UCSD-AML1 (cell line): ENCODE results near the gene HNRNPC.
"Not testable (repeated sequence)": the region's sequence is repeated elsewhere in the genome, so short reads cannot be mapped to it uniquely, and the experiment has no call there.

Experiments used
- DNase-seq: peaks from one replicate; lab custom pipeline; 2025; ENCODE audit not compliant: unreplicated experiment; lab: John Stamatoyannopoulos, UW

Gene HNRNPC

GRCh38 chr14:21248338-21248737 lies 20.9 kb downstream of the HNRNPC start:
- no peak for DNase-seq

- no peak for DNase-seq
These were observed 23.4 kb downstream of the HNRNPC start for GRCh38 chr14:21245813-21246212.

- no peak for DNase-seq
These were observed 24.7 kb downstream of the HNRNPC start for GRCh38 chr14:21244544-21244943.

GRCh38 chr14:21241218-21241819 lies 27.9 kb downstream of the HNRNPC start:
- no peak for DNase-seq

- DNase-seq = no peak
These were observed 28.8 kb downstream of the HNRNPC start for GRCh38 chr14:21240417-21240816.

- DNase-seq = no peak
These were observed 30.3 kb downstream of the HNRNPC start for GRCh38 chr14:21238823-21239518.

GRCh38 chr14:21236948-21237797 lies 32.1 kb downstream of the HNRNPC start:
- no peak for DNase-seq

- no peak for DNase-seq
These were observed 35.1 kb downstream of the HNRNPC start for GRCh38 chr14:21234112-21234511.

GRCh38 chr14:21233457-21234076 lies 35.7 kb downstream of the HNRNPC start:
- DNase-seq = no peak

GRCh38 chr14:21231020-21231652 lies 38.1 kb downstream of the HNRNPC start:
- DNase-seq = no peak

- DNase-seq = no peak
These were observed 39.4 kb downstream of the HNRNPC start for GRCh38 chr14:21229821-21230220.

GRCh38 chr14:21227981-21228380 lies 41.3 kb downstream of the HNRNPC start:
- no peak for DNase-seq

- DNase-seq = no peak
These were observed 42.1 kb downstream of the HNRNPC start for GRCh38 chr14:21227150-21227549.

GRCh38 chr14:21226467-21226866 lies 42.8 kb downstream of the HNRNPC start:
- no peak for DNase-seq

GRCh38 chr14:21225164-21225563 lies 44.1 kb downstream of the HNRNPC start:
- not testable (repeated sequence) for DNase-seq

GRCh38 chr14:21220874-21221477 lies 48.3 kb downstream of the HNRNPC start:
- no peak for DNase-seq

GRCh38 chr14:21219561-21220111 lies 49.6 kb downstream of the HNRNPC start:
- DNase-seq = no peak

GRCh38 chr14:21219120-21219519 lies 50.1 kb downstream of the HNRNPC start:
- DNase-seq = no peak

- DNase-seq = no peak
These were observed 53.4 kb downstream of the HNRNPC start for GRCh38 chr14:21215879-21216251.

GRCh38 chr14:21215130-21215878 lies 53.9 kb downstream of the HNRNPC start:
- DNase-seq = no peak
